NCI-H82 (cell line): ENCODE measurements around the gene COL4A2.
"Not testable (repeated sequence)": the region's sequence is repeated elsewhere in the genome, so short reads cannot be mapped to it uniquely, and the experiment has no call there.

Source experiments
- DNase-seq: peaks from one replicate; lab custom pipeline; 2025; lab: John Stamatoyannopoulos, UW

The COL4A2 gene

GRCh38 chr13:110517505-110518225 lies 210.6 kb downstream of the COL4A2 start:
- DNase-seq = no peak

- no peak for DNase-seq
These were observed 211.1 kb downstream of the COL4A2 start for GRCh38 chr13:110518226-110518525.

DNA sequence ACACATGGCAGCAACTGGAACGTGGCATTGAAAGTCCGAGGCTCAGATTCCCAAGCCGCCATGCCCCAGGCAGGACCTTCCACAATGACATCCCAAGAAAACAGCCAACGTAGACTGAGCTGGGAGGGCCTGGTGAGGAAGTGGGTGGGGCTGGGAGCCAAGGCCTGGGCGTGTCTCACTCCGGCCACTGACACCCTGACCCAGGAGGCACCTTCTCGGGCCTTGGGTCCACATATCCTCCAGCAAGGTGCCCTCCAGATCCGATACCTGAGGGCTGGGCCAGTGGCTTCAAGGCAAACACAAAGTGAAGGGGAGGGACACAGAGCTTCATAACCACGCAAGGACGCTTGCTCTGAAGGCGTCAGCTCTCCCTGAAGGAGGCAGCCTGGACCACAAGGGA lies 211.5 kb downstream of the COL4A2 start:
- no peak for DNase-seq

DNA sequence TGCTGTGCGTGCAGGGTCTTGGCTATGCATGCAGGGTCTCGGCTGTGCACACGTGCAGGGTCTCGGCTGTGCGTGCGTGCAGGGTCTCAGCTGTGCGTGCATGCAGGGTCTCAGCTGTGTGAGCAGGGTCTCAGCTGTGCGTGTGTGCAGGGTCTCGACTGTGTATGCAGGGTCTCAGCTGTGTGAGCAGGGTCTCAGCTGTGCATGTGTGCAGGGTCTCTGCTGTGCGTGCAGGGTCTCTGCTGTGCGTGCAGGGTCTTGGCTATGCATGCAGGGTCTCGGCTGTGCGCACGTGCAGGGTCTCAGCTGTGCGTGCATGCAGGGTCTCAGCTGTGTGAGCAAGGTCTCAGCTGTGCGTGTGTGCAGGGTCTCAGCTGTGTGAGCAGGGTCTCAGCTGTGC lies 212.0 kb downstream of the COL4A2 start:
- DNase-seq = no peak

DNA sequence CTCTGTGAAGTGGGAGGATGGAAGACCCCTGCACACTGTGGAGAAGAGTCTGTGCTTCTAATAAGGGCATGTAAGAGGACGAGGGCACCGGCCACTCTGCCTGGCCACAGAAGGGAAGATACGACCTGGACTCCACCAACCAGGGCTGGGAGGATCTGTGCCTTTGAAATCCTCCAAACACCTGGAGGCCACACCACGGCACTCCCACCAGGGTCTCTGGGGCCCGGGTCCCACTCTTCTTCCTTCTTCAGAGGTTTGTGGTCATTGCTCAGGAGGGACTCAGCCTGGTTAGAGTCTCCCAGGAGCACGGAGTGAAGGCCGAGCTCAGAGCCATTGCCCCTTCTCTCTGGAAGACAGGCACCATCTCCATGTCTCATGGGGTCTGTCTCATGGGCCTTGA lies 212.4 kb downstream of the COL4A2 start:
- no peak for DNase-seq

- DNase-seq = no peak
These were observed 213.6 kb downstream of the COL4A2 start for GRCh38 chr13:110520431-110521295.

DNA sequence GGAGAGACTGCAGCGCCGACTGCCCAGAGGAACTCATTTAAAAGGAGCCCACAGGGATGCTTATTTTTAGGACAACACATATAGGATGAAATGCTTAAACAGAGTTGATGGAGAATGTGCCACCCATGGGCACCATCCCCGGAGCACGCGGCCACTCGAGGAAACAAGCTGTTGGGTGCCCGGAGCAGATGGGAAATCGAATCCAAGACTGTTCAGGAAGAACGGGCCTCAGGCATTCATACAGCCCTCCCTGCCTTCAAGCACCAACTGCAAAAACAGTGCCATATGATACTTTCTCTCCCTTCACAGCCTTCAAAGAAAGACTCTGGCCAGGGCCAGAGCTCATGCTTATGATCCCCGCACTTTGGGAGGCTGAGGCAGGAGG lies 214.2 kb downstream of the COL4A2 start:
- no peak for DNase-seq

GRCh38 chr13:110521946-110522345 lies 214.9 kb downstream of the COL4A2 start:
- DNase-seq = no peak

DNA sequence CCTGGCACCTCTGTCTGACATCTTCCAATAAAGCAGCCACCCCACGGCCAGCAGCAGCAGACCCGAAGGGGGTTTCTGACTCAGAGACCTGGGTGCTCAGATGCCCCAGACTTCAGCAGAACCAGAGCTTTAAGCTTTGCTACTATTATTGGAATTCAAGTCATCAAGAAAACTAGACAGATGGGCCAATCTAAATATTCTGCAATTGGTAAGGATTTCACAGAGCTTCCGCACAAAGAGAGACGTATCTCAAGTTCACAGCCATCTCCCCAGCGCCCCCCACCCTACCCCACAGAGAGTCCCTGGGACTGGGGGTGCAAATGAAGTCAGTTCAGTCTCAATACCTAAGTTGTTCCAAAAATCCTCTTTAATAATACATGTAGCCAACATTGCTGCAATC lies 215.6 kb downstream of the COL4A2 start:
- no peak for DNase-seq

DNA sequence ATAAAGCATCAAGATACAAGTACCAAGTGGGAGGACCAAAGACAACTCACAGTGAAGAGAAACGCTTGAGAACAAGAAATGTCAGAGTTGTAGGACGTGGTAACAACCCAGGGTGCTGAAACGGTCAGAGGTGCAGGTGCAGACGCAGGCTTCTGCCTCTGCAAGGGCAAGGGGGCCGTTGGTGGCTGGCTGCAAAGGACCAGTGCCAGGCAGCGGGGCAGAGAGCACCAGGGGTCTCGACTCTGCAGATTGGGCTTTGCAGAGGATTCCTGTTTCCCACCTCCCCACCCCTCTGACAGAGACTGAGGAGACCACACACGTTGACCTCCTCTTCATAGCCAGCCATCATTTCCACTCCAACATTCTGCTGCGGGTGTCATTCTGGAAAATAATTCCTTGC lies 216.1 kb downstream of the COL4A2 start:
- DNase-seq = no peak

GRCh38 chr13:110523838-110524540 lies 216.9 kb downstream of the COL4A2 start:
- no peak for DNase-seq

DNA sequence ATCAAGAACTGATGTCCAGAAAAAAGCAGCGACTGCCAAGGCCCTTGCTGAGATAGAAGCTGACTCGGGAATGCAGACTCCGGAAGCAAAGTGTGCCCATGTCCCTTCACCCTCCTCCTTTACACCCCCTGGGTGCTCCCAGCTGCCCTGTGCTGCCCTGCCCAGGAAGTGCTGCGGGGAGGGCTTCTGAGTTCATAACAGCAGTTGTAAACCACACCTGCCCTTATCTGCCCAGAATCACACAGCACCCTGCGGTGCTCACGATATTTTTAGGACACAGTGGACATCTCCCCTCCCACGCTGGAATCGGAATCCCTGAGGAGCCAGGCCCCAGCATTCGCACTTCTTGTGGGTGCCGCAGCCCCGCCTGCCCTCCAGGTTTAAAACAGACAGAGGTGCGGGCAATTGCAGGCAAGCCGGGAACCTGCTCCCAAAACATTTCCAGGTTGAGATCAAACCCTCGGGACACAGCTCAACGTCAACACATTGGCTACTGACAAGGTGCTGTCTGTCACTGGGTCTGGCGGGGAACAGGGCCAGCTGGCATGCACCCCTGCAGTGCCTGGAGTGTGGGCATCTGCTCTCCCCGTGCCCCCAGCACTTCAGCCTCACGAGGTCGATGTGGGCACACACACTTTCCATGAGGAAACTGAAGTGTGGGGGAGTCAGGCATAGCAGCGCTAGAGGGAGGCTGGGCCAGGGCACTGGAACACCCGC lies 217.6 kb downstream of the COL4A2 start:
- no peak for DNase-seq

DNA sequence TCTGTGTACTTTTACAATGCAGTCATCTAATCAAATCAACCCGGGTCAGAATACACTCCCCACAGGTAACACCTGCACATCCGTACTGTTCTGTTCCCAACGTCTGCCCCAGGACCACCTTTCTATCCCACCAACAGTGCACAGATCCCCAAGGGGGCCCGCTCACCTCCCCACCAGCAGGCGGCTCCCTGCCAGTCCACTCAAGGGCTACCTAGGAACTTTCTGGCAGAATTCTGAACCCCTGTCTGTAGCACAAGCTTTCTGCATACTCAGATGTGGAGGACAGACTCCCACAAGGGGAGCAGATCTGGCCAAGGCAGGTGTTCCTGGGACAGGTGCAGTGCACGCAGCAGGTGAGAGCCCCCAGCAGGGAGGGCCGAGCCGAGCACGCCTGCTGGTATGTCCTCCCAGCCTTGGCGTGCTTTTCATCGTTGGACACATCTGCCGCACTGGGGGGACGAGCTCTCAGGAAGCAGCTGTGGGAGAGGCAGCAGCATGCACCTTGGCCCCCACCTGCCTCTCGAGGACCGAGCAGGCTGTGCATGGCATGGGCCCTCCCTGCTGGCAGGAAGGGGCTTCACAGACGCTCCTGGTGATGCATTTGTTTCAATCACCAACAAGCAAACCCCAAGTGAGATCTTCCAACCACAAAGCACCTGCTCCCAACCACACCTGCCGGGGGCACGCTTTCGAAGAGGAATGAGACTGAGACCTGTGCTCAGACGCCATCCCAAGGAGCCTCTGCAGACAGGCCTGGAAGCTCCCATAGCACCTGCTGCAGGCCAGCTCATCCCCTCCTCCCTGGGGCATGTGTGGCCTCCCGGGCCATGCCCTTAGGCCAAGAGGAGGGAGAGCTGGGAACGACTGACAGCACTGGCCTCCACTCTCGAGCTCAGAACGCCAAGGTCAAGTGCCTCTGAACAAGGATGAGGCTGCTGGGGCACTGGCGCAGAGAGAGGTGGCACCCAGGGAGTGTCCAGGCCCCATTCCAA lies 218.5 kb downstream of the COL4A2 start:
- no peak for DNase-seq

- no peak for DNase-seq
These were observed 221.3 kb downstream of the COL4A2 start for GRCh38 chr13:110528371-110528770.

DNA sequence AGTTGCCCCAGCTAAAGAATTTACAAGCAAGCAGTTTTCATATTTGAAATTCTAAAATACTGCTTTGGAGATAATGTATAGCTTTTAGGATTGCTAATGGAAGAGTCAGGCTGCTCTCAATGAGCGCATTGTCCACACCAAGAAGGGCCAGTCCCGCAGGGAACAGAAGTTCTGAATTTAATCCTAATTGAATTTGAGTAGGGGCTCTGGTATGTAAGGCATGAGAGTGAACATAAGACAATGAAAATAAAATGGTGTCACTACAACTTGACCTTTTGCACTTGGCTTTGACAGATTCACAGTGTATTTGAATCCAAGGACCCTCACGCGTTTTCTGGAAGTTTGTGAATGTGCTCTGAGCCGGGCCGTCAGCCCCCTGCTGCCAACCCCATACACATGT lies 221.8 kb downstream of the COL4A2 start:
- no peak for DNase-seq

GRCh38 chr13:110529522-110530311 lies 222.6 kb downstream of the COL4A2 start:
- DNase-seq = no peak

DNA sequence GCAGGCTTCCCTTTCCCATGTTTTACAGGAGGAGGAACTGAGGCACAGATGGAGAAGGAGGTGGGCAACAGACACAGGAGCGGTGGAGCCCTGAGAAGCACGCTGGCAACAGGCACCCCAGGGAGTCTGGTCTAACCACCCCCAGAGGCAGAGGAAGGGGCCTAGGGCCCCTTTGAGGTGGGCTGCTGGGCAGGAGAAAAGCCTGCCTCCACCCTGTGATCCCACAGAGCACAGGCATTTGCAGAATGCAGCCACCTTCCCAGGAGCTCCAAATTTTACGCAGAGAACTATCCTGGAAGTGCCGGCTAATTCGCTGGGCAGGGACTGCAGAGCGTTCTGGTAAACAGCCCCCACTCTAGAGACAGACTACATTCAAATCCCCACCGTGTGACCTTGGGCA lies 224.0 kb downstream of the COL4A2 start:
- DNase-seq = no peak

DNA sequence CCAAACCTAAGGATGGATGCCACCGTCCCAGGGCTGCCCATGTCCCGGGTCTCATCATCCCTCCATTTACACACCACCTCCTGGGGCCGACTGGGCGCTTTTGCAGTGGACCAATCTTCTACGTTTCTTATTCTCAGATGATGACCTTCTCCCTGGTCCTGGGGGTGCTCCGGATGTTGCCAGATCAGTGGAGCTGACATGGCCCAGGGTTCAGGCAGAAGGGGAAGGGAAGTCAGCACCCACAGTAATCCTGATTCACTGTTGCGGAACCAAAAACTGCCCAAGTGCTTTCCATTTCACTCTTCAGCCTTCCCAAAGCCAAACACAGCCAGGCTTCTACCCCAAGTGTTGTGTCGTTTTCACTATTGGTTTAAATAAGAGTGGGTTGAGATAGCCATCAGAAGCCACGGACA lies 224.6 kb downstream of the COL4A2 start:
- no peak for DNase-seq

GRCh38 chr13:110532258-110532657 lies 225.2 kb downstream of the COL4A2 start:
- not testable (repeated sequence) for DNase-seq
